SK-N-SH treated with all-trans-retinoic acid at 6 μM for 48 hours (cell line): ENCODE results near the gene PDIK1L.

Experiments
- ATAC-seq: fragments of 200-7000 bp; cut with Tn5 transposase; 3 replicates; pipeline ENCODE4 v1.9.1; 2020; ENCODE audit warnings: mild to moderate bottlenecking, moderate library complexity
- ARNTL ChIP-seq: fragments of 450-650 bp; formaldehyde crosslinking; IDR thresholded peaks from 2 replicates; pipeline ENCODE4 v1.5.0; 2020; ENCODE audit warnings: low read depth, mild to moderate bottlenecking, moderate library complexity, borderline replicate concordance
- CREB5 ChIP-seq: fragments of 250-450 bp; sonication (Bioruptor Pico); IDR thresholded peaks from 2 replicates; pipeline ENCODE4 v1.5.1; 2020; ENCODE audit warnings: low read depth, mild to moderate bottlenecking, moderate library complexity
- CSDC2 ChIP-seq: fragments of 250-450 bp; sonication (Bioruptor Pico); IDR thresholded peaks from 2 replicates; pipeline ENCODE4 v1.5.0; 2020; ENCODE audit warnings: mild to moderate bottlenecking, moderate library complexity
- CSRNP3 ChIP-seq: fragments of 250-450 bp; sonication (Bioruptor Pico); IDR thresholded peaks from 2 replicates; pipeline ENCODE4 v1.5.1; 2021; ENCODE audit warnings: mild to moderate bottlenecking, moderate library complexity
- ESRRG ChIP-seq: fragments of 250-450 bp; sonication (Bioruptor Pico); IDR thresholded peaks from 2 replicates; pipeline ENCODE4 v1.6.1; 2021; ENCODE audit warnings: mild to moderate bottlenecking
- GLIS3 ChIP-seq: fragments of 250-450 bp; sonication (Bioruptor Pico); IDR thresholded peaks from 2 replicates; pipeline ENCODE4 v1.5.0; 2020; ENCODE audit warnings: mild to moderate bottlenecking, moderate library complexity
- OSR1 ChIP-seq: fragments of 250-450 bp; sonication (Bioruptor Pico); IDR thresholded peaks from 2 replicates; pipeline ENCODE4 v1.8.0; 2022; ENCODE audit warnings: moderate library complexity, mild to moderate bottlenecking, inconsistent platforms
- PATZ1 ChIP-seq: fragments of 250-450 bp; sonication (Bioruptor Pico); IDR thresholded peaks from 2 replicates; pipeline ENCODE4 v1.8.0; 2020; ENCODE audit warnings: mild to moderate bottlenecking, moderate library complexity, borderline replicate concordance
- POU6F1 ChIP-seq: fragments of 250-450 bp; sonication (Bioruptor Pico); IDR thresholded peaks from 2 replicates; pipeline ENCODE4 v1.8.0; 2021; ENCODE audit warnings: low read depth, mild to moderate bottlenecking, moderate library complexity, borderline replicate concordance
- PPARA ChIP-seq: fragments of 250-450 bp; sonication (Bioruptor Pico); IDR thresholded peaks from 2 replicates; pipeline ENCODE4 v1.5.0; 2020; ENCODE audit warnings: mild to moderate bottlenecking, borderline replicate concordance
- RARB ChIP-seq: fragments of 250-450 bp; sonication (Bioruptor Pico); IDR thresholded peaks from 2 replicates; pipeline ENCODE4 v1.8.0; 2021; ENCODE audit warnings: mild to moderate bottlenecking, moderate library complexity
- SNAI2 ChIP-seq: fragments of 250-450 bp; sonication (Bioruptor Pico); IDR thresholded peaks from 2 replicates; pipeline ENCODE4 v1.5.0; 2020; ENCODE audit warnings: mild to moderate bottlenecking, moderate library complexity
- TCF4 ChIP-seq: fragments of 250-450 bp; sonication (Bioruptor Pico); IDR thresholded peaks from 2 replicates; pipeline ENCODE4 v1.8.0; 2021; ENCODE audit warnings: mild to moderate bottlenecking, moderate library complexity, borderline replicate concordance
- TOX ChIP-seq: fragments of 250-450 bp; sonication (Bioruptor Pico); IDR thresholded peaks from 2 replicates; pipeline ENCODE4 v1.8.0; 2021; ENCODE audit warnings: mild to moderate bottlenecking, moderate library complexity, borderline replicate concordance
- ZC3H10 ChIP-seq: fragments of 250-450 bp; sonication (Bioruptor Pico); IDR thresholded peaks from 2 replicates; pipeline ENCODE4 v1.5.1; 2021; ENCODE audit warnings: mild to moderate bottlenecking, moderate library complexity
- ZFP30 ChIP-seq: fragments of 450-650 bp; formaldehyde crosslinking; IDR thresholded peaks from 2 replicates; pipeline ENCODE4 v1.5.0; 2022; ENCODE audit warnings: mild to moderate bottlenecking, moderate library complexity
- ZNF565 ChIP-seq: fragments of 450-650 bp; formaldehyde crosslinking; conservative IDR thresholded peaks from 2 replicates; pipeline ENCODE4 v1.5.0; 2020; ENCODE audit warnings: low read depth, mild to moderate bottlenecking, moderate library complexity
- ZNF70 ChIP-seq: fragments of 450-650 bp; formaldehyde crosslinking; IDR thresholded peaks from 2 replicates; pipeline ENCODE4 v1.5.0; 2020; ENCODE audit warnings: mild to moderate bottlenecking, moderate library complexity
- ZNF8 ChIP-seq: fragments of 450-650 bp; formaldehyde crosslinking; IDR thresholded peaks from 2 replicates; pipeline ENCODE4 v1.5.0; 2020; ENCODE audit warnings: mild to moderate bottlenecking, moderate library complexity
- TF ChIP-seq, protein P1 (sequence below): fragments of 250-450 bp; sonication (Bioruptor Pico); IDR thresholded peaks from 2 replicates; pipeline ENCODE4 v1.5.0; 2020; ENCODE audit warnings: mild to moderate bottlenecking, moderate library complexity

PDIK1L gene

GRCh38 chr1:26127235-26128163 is 15.9 kb downstream of the PDIK1L start (continued):
- no peak for TF ChIP-seq OSR1 (CRISPR knock-in tag)
- no peak for TF ChIP-seq CSRNP3 (CRISPR knock-in tag)
- no peak for TF ChIP-seq ESRRG (CRISPR knock-in tag)
- TF ChIP-seq RARB (CRISPR knock-in tag) = no peak
- no peak for TF ChIP-seq CREB5 (CRISPR knock-in tag)
- no peak for TF ChIP-seq TCF4 (CRISPR knock-in tag)
- TF ChIP-seq ZC3H10 = no peak
- TF ChIP-seq ZNF70 (CRISPR knock-in tag) = no peak
- TF ChIP-seq GLIS3 (CRISPR knock-in tag) = no peak

GRCh38 chr1:26129778-26130177 is 18.2 kb downstream of the PDIK1L start:
- ATAC-seq = no peak
- TF ChIP-seq ZFP30 (CRISPR knock-in tag) (no peak), ZNF70 (CRISPR knock-in tag) (no peak), CSRNP3 (CRISPR knock-in tag) (no peak), TOX (no peak), GLIS3 (CRISPR knock-in tag) (no peak), SNAI2 (CRISPR knock-in tag) (no peak), PPARA (CRISPR knock-in tag) (no peak), CSDC2 (CRISPR knock-in tag) (no peak), ZNF565 (CRISPR knock-in tag) (no peak), PATZ1 (CRISPR knock-in tag) (no peak), ZC3H10 (no peak), ZNF8 (CRISPR knock-in tag) (no peak), RARB (CRISPR knock-in tag) (no peak), ARNTL (CRISPR knock-in tag) (no peak), POU6F1 (no peak), OSR1 (CRISPR knock-in tag) (no peak)
- TF ChIP-seq, protein P1, sequence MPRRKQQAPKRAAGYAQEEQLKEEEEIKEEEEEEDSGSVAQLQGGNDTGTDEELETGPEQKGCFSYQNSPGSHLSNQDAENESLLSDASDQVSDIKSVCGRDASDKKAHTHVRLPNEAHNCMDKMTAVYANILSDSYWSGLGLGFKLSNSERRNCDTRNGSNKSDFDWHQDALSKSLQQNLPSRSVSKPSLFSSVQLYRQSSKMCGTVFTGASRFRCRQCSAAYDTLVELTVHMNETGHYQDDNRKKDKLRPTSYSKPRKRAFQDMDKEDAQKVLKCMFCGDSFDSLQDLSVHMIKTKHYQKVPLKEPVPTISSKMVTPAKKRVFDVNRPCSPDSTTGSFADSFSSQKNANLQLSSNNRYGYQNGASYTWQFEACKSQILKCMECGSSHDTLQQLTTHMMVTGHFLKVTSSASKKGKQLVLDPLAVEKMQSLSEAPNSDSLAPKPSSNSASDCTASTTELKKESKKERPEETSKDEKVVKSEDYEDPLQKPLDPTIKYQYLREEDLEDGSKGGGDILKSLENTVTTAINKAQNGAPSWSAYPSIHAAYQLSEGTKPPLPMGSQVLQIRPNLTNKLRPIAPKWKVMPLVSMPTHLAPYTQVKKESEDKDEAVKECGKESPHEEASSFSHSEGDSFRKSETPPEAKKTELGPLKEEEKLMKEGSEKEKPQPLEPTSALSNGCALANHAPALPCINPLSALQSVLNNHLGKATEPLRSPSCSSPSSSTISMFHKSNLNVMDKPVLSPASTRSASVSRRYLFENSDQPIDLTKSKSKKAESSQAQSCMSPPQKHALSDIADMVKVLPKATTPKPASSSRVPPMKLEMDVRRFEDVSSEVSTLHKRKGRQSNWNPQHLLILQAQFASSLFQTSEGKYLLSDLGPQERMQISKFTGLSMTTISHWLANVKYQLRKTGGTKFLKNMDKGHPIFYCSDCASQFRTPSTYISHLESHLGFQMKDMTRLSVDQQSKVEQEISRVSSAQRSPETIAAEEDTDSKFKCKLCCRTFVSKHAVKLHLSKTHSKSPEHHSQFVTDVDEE (CRISPR knock-in tag) = no peak
